ENCODE measurements around the gene TIE1.

DNA sequence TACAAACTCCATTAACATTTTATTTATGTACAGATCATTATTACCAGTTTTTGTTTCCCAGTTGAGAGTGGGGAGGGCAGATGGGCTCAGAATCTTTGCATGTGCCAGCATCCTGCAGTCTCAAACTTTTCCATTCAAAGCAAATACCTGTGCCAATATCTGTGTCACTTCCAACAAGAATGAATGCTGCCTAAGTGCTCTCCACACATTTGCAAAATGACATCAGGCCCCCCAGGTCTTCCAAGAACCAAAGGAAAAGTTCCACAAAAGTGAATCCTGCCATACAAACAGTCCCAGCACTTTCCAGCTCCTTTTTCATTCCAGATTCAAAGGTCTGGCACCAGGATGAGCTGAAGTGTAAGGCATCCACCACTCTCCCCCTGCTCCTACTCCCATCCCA, 1.7 kb upstream of the TIE1 start:
- TF ChIP-seq, protein P1, sequence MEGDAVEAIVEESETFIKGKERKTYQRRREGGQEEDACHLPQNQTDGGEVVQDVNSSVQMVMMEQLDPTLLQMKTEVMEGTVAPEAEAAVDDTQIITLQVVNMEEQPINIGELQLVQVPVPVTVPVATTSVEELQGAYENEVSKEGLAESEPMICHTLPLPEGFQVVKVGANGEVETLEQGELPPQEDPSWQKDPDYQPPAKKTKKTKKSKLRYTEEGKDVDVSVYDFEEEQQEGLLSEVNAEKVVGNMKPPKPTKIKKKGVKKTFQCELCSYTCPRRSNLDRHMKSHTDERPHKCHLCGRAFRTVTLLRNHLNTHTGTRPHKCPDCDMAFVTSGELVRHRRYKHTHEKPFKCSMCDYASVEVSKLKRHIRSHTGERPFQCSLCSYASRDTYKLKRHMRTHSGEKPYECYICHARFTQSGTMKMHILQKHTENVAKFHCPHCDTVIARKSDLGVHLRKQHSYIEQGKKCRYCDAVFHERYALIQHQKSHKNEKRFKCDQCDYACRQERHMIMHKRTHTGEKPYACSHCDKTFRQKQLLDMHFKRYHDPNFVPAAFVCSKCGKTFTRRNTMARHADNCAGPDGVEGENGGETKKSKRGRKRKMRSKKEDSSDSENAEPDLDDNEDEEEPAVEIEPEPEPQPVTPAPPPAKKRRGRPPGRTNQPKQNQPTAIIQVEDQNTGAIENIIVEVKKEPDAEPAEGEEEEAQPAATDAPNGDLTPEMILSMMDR (IDR thresholded peaks at IDR 0.05), result no peak
- no peak for TF ChIP-seq POLR2A (IDR thresholded peaks at IDR 0.05)
